Liver (tissue), 9 donors: ENCODE results near the gene FAM9A. TPM values are rescaled to one million over a fixed set of nuclear protein-coding genes. Genes with fewer than 3 reads are reported as not detected.

Experiments used
- DNase-seq: peaks from one replicate; pipeline ENCODE4 v3.0.0-alpha.2; 2017; ENCODE audit warnings: low spot score
- H3K27ac ChIP-seq, 2 donors: one replicate each; pipeline ENCODE4 v1.7.0; 2013; ENCODE audit warnings: inconsistent platforms in 2 of 2, low read length in 2 of 2, control low read depth in 1 of 2, low read depth in 1 of 2, mild to moderate bottlenecking in 1 of 2
- H3K27me3 ChIP-seq, 4 donors: one replicate each; pipeline versions ENCODE4 v1.6.1 to v1.7.0; 2013; ENCODE audit warnings: low read length in 3 of 4, inconsistent platforms in 1 of 4, mild to moderate bottlenecking in 1 of 4, moderate library complexity in 1 of 4; ENCODE audit not compliant: control insufficient read depth in 4 of 4, insufficient read depth in 4 of 4
- H3K36me3 ChIP-seq, 4 donors: one replicate each; pipeline versions ENCODE4 v1.6.1 to v1.7.0; 2013; ENCODE audit warnings: low read length in 3 of 4, mild to moderate bottlenecking in 3 of 4, low read depth in 1 of 4, moderate library complexity in 1 of 4; ENCODE audit not compliant: control insufficient read depth in 4 of 4, insufficient read depth in 3 of 4
- H3K4me1 ChIP-seq, 4 donors: one replicate each; pipeline versions ENCODE4 v1.6.1 to v1.7.0; 2013; ENCODE audit warnings: low read length in 3 of 4, mild to moderate bottlenecking in 3 of 4, moderate library complexity in 1 of 4; ENCODE audit not compliant: control insufficient read depth in 4 of 4, insufficient read depth in 4 of 4
- H3K4me3 ChIP-seq, 3 donors: one replicate each; pipeline versions ENCODE4 v1.6.1 to v1.7.0; 2013; ENCODE audit warnings: low read length in 3 of 3, control low read depth in 1 of 3, low read depth in 1 of 3, mild to moderate bottlenecking in 1 of 3
- H3K9ac ChIP-seq, 2 donors: one replicate each; pipeline ENCODE4 v1.7.0; 2013; ENCODE audit warnings: low read length in 2 of 2, mild to moderate bottlenecking in 2 of 2, moderate library complexity in 2 of 2, control low read depth in 1 of 2, low read depth in 1 of 2
- H3K9me3 ChIP-seq, 4 donors: one replicate each; pipeline versions ENCODE4 v1.6.1 to v1.7.0; 2013; ENCODE audit warnings: low read length in 3 of 4; ENCODE audit not compliant: control insufficient read depth in 4 of 4
- EGR1 ChIP-seq, 2 donors: IDR thresholded peaks; 2 replicates each; pipeline ENCODE4 v1.6.1; 2016 to 2018; ENCODE audit warnings: antibody characterized with exemption in 2 of 2, low read depth in 2 of 2
- FOXA1 ChIP-seq: IDR thresholded peaks from 2 replicates; pipeline ENCODE4 v1.6.1; 2016; ENCODE audit warnings: antibody characterized with exemption
- GABPA ChIP-seq, 2 donors: IDR thresholded peaks in 1 of 2; conservative IDR thresholded peaks in 1 of 2; 2 replicates each; pipeline ENCODE4 v1.6.1; 2016; ENCODE audit warnings: antibody characterized with exemption in 2 of 2, mild to moderate bottlenecking in 1 of 2, moderate library complexity in 1 of 2
- HNF4A ChIP-seq, 2 donors: conservative IDR thresholded peaks; 2 replicates each; pipeline ENCODE4 v1.6.1; 2016; ENCODE audit warnings: antibody characterized with exemption in 2 of 2, mild to moderate bottlenecking in 2 of 2
- HNF4G ChIP-seq: IDR thresholded peaks from 2 replicates; pipeline ENCODE4 v1.6.1; 2016; ENCODE audit warnings: antibody characterized with exemption
- JUND ChIP-seq, 2 donors: IDR thresholded peaks; 2 replicates each; pipeline ENCODE4 v1.6.1; 2016; ENCODE audit warnings: antibody characterized with exemption in 2 of 2
- NR2F2 ChIP-seq: IDR thresholded peaks from 2 replicates; pipeline ENCODE4 v1.6.1; 2016; ENCODE audit warnings: antibody characterized with exemption
- RAD21 ChIP-seq, 2 donors: IDR thresholded peaks; 2 replicates each; pipeline ENCODE4 v1.6.1; 2016; ENCODE audit warnings: antibody characterized with exemption in 2 of 2, mild to moderate bottlenecking in 2 of 2
- SP1 ChIP-seq: IDR thresholded peaks from 2 replicates; pipeline ENCODE4 v1.6.1; 2018; ENCODE audit warnings: antibody characterized with exemption, mild to moderate bottlenecking
- TAF1 ChIP-seq: conservative IDR thresholded peaks from 2 replicates; pipeline ENCODE4 v1.6.1; 2016; ENCODE audit warnings: antibody characterized with exemption, mild to moderate bottlenecking
- YY1 ChIP-seq: IDR thresholded peaks from 2 replicates; pipeline ENCODE4 v1.6.1; 2016; ENCODE audit warnings: antibody characterized with exemption, mild to moderate bottlenecking
- WGBS: extraction: QIAGEN DNeasy Blood & Tissue Kit; methylation state at CpG from one replicate; pipeline ENCODE4 v1.1.7; 2013; 5-methylcytosine and 5-hydroxymethylcytosine counted together
- polyA plus RNA-seq, 2 donors: library from polyadenylated mRNA; stranded (reverse) in 1 of 2; unstranded in 1 of 2; fragments of 200-250 nt in 1 of 2; fragments of >200 nt in 1 of 2; fragmentation: Nextera tagmentation in 1 of 2; extraction: Ambion mirVana in 1 of 2; gene quantifications; one replicate each; pipeline versions ENCODE4 v1.2.1 to v1.2.3, GENCODE V29; 2013 to 2015
- total RNA-seq, 2 donors: library from RNA; depleted of rRNA; stranded (reverse); fragments of >200 nt; gene quantifications; one replicate each; pipeline ENCODE4 v1.2.3, GENCODE V29; 2014
- TF ChIP-seq, protein P1 (sequence below): IDR thresholded peaks from 2 replicates; pipeline ENCODE4 v1.6.1; 2016; ENCODE audit warnings: antibody characterized with exemption
- TF ChIP-seq, protein P2 (sequence below): IDR thresholded peaks from 2 replicates; pipeline ENCODE4 v1.6.1; 2016; ENCODE audit warnings: antibody characterized with exemption
- TF ChIP-seq, protein P3 (sequence below): IDR thresholded peaks from 2 replicates; pipeline ENCODE4 v1.6.1; 2016; ENCODE audit warnings: antibody characterized with exemption
- TF ChIP-seq, protein P4 (sequence below): fragments of 150-350 bp; IDR thresholded peaks from 2 replicates; pipeline ENCODE4 v1.5.1; 2017; ENCODE audit warnings: improper control_type of control experiment, low read depth, low read length; ENCODE audit not compliant: missing input control
- donor health status: healthy.
- donor health status: healthy.
- donor health status: healthy.
- donor health status: healthy.
- donor health status: healthy.

The FAM9A gene
- under 1 TPM in 1 of 2 donors, not detected in 1; 0.51 TPM for total RNA-seq
- polyA plus RNA-seq = not detected

DNA sequence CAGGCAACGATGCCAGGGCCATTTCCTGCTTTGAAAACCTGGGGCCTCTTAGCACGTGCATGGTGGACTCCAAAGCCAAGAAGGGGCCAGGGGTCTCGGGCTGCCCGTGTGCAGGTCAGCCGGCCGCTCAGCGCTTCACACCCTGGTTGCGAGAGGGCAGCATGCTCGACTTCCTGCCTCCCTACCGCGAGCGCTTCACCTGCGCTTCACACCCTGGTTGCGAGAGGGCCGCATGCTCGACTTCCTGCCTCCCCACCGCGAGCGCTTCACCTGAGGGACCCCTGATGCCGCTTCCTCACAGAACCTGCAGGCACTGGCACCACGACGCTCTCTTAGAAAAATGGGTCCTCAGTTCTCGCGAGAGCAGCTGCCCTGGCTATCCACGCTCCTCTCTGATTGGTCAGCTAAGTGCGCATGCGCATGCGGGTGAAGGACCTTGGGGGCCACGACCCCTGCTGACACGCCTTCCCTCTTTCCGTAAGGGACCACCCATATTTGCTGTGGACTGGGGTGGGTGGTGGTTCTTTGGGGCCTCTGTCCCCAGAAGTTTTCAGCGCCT, at the start of gene FAM9A:
Gene FAM9A (minus strand): TSS at position 343 of the 559 bp plus-strand sequence. CDS start 1,212 bp downstream, outside the sequence.
- 92% methylated on average over 32 of the region's 32 CpGs for WGBS
- no peak within 1 kb of the TSS for H3K9ac ChIP-seq
- DNase-seq = no peak
- no peaks in the 10 kb centered on the region for H3K27me3 ChIP-seq
- no peak within 1 kb of the TSS for H3K27ac ChIP-seq
- H3K9me3 ChIP-seq = no peaks in the 10 kb centered on the region
- no peaks in the 10 kb centered on the region for H3K4me1 ChIP-seq
- H3K4me3 ChIP-seq = no peak within 1 kb of the TSS
- H3K36me3 ChIP-seq = no peaks in the 10 kb centered on the region
- TF ChIP-seq HNF4G = no peak
- TF ChIP-seq, protein P1, sequence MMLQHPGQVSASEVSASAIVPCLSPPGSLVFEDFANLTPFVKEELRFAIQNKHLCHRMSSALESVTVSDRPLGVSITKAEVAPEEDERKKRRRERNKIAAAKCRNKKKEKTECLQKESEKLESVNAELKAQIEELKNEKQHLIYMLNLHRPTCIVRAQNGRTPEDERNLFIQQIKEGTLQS = no peak
- no peak for TF ChIP-seq TAF1
- TF ChIP-seq GABPA (IDR thresholded peaks at IDR 0.05 in 1 of 2, conservative IDR thresholded peaks at IDR 0.05 in 1 of 2) = no peak
- TF ChIP-seq, protein P2, sequence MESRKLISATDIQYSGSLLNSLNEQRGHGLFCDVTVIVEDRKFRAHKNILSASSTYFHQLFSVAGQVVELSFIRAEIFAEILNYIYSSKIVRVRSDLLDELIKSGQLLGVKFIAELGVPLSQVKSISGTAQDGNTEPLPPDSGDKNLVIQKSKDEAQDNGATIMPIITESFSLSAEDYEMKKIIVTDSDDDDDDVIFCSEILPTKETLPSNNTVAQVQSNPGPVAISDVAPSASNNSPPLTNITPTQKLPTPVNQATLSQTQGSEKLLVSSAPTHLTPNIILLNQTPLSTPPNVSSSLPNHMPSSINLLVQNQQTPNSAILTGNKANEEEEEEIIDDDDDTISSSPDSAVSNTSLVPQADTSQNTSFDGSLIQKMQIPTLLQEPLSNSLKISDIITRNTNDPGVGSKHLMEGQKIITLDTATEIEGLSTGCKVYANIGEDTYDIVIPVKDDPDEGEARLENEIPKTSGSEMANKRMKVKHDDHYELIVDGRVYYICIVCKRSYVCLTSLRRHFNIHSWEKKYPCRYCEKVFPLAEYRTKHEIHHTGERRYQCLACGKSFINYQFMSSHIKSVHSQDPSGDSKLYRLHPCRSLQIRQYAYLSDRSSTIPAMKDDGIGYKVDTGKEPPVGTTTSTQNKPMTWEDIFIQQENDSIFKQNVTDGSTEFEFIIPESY = no peak
- TF ChIP-seq, protein P3, sequence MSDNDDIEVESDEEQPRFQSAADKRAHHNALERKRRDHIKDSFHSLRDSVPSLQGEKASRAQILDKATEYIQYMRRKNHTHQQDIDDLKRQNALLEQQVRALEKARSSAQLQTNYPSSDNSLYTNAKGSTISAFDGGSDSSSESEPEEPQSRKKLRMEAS = no peak
- TF ChIP-seq SP1 = no peak
- no peak for TF ChIP-seq HNF4A (conservative IDR thresholded peaks at IDR 0.05)
- TF ChIP-seq FOXA1 = no peak
- TF ChIP-seq NR2F2 = no peak
- TF ChIP-seq EGR1 (IDR thresholded peaks at IDR 0.05; ENCODE audit: low read depth in 2 of 2) = no peak
- no peak for TF ChIP-seq YY1
- no peak for TF ChIP-seq JUND (IDR thresholded peaks at IDR 0.05)
- TF ChIP-seq, protein P4, sequence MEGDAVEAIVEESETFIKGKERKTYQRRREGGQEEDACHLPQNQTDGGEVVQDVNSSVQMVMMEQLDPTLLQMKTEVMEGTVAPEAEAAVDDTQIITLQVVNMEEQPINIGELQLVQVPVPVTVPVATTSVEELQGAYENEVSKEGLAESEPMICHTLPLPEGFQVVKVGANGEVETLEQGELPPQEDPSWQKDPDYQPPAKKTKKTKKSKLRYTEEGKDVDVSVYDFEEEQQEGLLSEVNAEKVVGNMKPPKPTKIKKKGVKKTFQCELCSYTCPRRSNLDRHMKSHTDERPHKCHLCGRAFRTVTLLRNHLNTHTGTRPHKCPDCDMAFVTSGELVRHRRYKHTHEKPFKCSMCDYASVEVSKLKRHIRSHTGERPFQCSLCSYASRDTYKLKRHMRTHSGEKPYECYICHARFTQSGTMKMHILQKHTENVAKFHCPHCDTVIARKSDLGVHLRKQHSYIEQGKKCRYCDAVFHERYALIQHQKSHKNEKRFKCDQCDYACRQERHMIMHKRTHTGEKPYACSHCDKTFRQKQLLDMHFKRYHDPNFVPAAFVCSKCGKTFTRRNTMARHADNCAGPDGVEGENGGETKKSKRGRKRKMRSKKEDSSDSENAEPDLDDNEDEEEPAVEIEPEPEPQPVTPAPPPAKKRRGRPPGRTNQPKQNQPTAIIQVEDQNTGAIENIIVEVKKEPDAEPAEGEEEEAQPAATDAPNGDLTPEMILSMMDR = no peak

DNA sequence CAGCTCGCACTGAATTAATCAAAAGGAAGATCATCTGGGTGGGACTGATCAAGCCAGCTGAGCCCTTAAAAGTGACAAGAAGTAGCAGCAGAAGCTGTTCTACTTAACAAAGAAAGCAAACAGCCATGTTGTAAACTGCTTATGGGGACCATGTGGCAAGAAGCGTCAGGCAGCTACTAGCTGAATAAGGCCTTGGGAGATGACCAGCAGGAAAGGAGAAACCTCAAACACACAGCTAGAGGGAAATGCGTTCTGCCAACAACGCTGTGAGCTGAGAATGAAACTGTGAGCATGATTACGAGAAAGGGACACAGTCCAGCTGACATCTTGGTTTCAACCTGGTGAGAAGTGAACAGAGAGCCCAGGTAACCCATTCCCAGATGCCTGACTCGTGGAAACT, 49.3 kb upstream of the FAM9A start:
- peaks cover 0 to 1% (median 0%) of the 10 kb centered on the region in 4 donors for H3K27me3 ChIP-seq
- TF ChIP-seq, protein P3 = no peak
- no peak for TF ChIP-seq RAD21 (IDR thresholded peaks at IDR 0.05)
- no peaks in the 10 kb centered on the region for H3K36me3 ChIP-seq
- no peak for DNase-seq
- no peaks in the 10 kb centered on the region for H3K9me3 ChIP-seq
- WGBS = 92% methylated on average over 6 of the region's 6 CpGs
- H3K9ac ChIP-seq = no peak overlapping the region
- H3K27ac ChIP-seq = no peak overlapping the region
- no peak overlapping the region for H3K4me3 ChIP-seq
- H3K4me1 ChIP-seq = peaks cover 4 to 25% (median 15%) of the 10 kb centered on the region in 4 donors
